ENCODE measurements around the gene VWC2L. TPM values are rescaled to one million over a fixed set of nuclear protein-coding genes. Genes with fewer than 3 reads are reported as not detected.

Gene VWC2L
- total and polyA plus RNA-seq, 2 donors (not counting 3 experiments of a cell fraction or from before 2014, with no cell fraction given), result not detected

- H3K9me1 ChIP-seq (replicated peaks; ENCODE audit: control insufficient read depth, extremely low read depth, insufficient read depth, low read length), result no peaks in the 10 kb centered on the region
- POLR2A ChIA-PET, result no interaction called here
- no peak for DNase-seq (ENCODE audit: low read depth, low spot score)
- CTCF ChIA-PET, result no interaction called here
- no peaks in the 10 kb centered on the region for H3K27me3 ChIP-seq (ENCODE audit: control insufficient read depth in 2 of 2, insufficient read depth in 2 of 2, low read length in 2 of 2)
- H3K9me3 ChIP-seq (replicated peaks; ENCODE audit: control insufficient read depth, insufficient read depth, low read length), result no peaks in the 10 kb centered on the region
- H3K79me2 ChIP-seq (ENCODE audit: control insufficient read depth, insufficient read depth, low read length), result no peaks in the 10 kb centered on the region
- H3K9ac ChIP-seq (replicated peaks; ENCODE audit: extremely low read depth, insufficient read depth, low read length), result no peak overlapping the region
- no TSS peak for BruUV-seq (replicated peaks)
- no peak overlapping the region for H3K4me3 ChIP-seq (replicated peaks in 1 of 3; ENCODE audit: insufficient read depth in 1 of 3, low read depth in 1 of 3, low read length in 3 of 3)
- H3K27ac ChIP-seq (ENCODE audit: insufficient read depth, low read depth, low read length), result no peak overlapping the region
- H3K4me2 ChIP-seq (ENCODE audit: insufficient read depth, low read length), result no peak overlapping the region
- H3K36me3 ChIP-seq (ENCODE audit: control insufficient read depth in 2 of 2, extremely low read depth in 1 of 2, insufficient read depth in 2 of 2, low read length in 2 of 2), result no peaks in the 10 kb centered on the region
- FAIRE-seq, result no peak
- TF ChIP-seq FOS (IDR thresholded peaks at IDR 0.05; ENCODE audit: borderline replicate concordance, insufficient read depth, low read length) (no peak), MYC (IDR thresholded peaks at IDR 0.05; ENCODE audit: low read depth, low read length) (no peak), GATA2 (IDR thresholded peaks at IDR 0.05; ENCODE audit: insufficient read depth, insufficient read length, low read depth, low read length) (no peak), MAX (IDR thresholded peaks at IDR 0.05; ENCODE audit: insufficient read depth, insufficient read length) (no peak), POLR2A (IDR thresholded peaks at IDR 0.05; ENCODE audit: low read depth, low read length) (no peak), EZH2 (IDR thresholded peaks at IDR 0.05; ENCODE audit: borderline replicate concordance, low read depth, low read length, severe bottlenecking) (no peak), JUN (IDR thresholded peaks at IDR 0.05; ENCODE audit: borderline replicate concordance, insufficient read depth, insufficient read length, low read depth) (no peak), CTCF (IDR thresholded peaks at IDR 0.05; ENCODE audit: extremely low read depth in 1 of 2, insufficient read depth in 1 of 2, low read depth in 1 of 2, low read length in 2 of 2) (no peak), POLR2AphosphoS5 (IDR thresholded peaks at IDR 0.05; ENCODE audit: insufficient read depth, low read depth, low read length) (no peak)
- intact Hi-C loops (cut with micrococcal nuclease) (no loop called here), dilution Hi-C loops (cut with MboI; ENCODE audit: extremely low pct_ligation_motif_present, low sequenced_read_pairs) (no loop called here)
- no peak overlapping the region for H2AFZ ChIP-seq (ENCODE audit: low read depth, low read length)
- H4K20me1 ChIP-seq (replicated peaks; ENCODE audit: control insufficient read depth, extremely low read depth, insufficient read depth, low read length), result no peaks in the 10 kb centered on the region
- no peaks in the 10 kb centered on the region for H3K4me1 ChIP-seq (ENCODE audit: control insufficient read depth, extremely low read depth, insufficient read depth, low read length)
Observed at GRCh38 chr2:214549946-214550345, 139.1 kb downstream of the VWC2L start.
